ENCODE results near the gene UPK1A. TPM values are rescaled to one million over a fixed set of nuclear protein-coding genes. Genes with fewer than 3 reads are reported as not detected.
A peak's percentile ranks its signal among the peaks of the same experiment; 100 is the strongest.
"Not testable (repeated sequence)": the region's sequence is repeated elsewhere in the genome, so short reads cannot be mapped to it uniquely, and the experiment has no call there.

The UPK1A gene
- total RNA-seq, 1 donor from 2014 or later, result not detected

DNA sequence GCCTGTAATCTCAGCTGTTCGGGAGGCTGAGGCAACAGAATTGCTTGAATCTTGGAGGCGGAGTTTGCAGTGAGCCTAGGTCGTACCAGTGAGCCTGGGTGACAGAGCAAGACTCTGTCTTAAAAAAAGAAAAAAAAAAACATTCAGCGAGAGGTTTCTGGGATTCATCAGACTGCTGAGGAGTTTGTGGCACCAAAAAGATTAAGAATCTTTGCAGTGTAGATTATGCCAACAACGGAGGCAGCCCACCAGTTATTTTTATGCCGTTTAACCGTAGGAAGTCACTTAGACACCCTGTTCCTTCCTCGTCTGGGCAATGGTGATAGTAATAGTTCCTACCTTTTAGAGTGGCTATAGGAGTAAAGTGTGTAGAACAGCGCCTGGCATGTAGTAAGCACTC, 15.7 kb upstream of the UPK1A start:
- H3K36me3 Mint-ChIP-seq (ENCODE audit: low read depth, unreplicated experiment), result peaks cover 10% of the 10 kb centered on the region
- H3K27ac Mint-ChIP-seq (ENCODE audit: unreplicated experiment), result peak overlapping the region; percentile 48
- no peaks in the 10 kb centered on the region for H3K9me3 Mint-ChIP-seq (ENCODE audit: unreplicated experiment)
- peaks cover 11% of the 10 kb centered on the region for H3K27me3 Mint-ChIP-seq (ENCODE audit: unreplicated experiment)
- H3K4me1 Mint-ChIP-seq (ENCODE audit: unreplicated experiment), result peaks cover 16% of the 10 kb centered on the region
- peak overlapping the region; percentile 59 for H3K4me3 Mint-ChIP-seq (ENCODE audit: unreplicated experiment)
- no peak for DNase-seq (ENCODE audit: low spot score)
- TF ChIP-seq, protein P1, sequence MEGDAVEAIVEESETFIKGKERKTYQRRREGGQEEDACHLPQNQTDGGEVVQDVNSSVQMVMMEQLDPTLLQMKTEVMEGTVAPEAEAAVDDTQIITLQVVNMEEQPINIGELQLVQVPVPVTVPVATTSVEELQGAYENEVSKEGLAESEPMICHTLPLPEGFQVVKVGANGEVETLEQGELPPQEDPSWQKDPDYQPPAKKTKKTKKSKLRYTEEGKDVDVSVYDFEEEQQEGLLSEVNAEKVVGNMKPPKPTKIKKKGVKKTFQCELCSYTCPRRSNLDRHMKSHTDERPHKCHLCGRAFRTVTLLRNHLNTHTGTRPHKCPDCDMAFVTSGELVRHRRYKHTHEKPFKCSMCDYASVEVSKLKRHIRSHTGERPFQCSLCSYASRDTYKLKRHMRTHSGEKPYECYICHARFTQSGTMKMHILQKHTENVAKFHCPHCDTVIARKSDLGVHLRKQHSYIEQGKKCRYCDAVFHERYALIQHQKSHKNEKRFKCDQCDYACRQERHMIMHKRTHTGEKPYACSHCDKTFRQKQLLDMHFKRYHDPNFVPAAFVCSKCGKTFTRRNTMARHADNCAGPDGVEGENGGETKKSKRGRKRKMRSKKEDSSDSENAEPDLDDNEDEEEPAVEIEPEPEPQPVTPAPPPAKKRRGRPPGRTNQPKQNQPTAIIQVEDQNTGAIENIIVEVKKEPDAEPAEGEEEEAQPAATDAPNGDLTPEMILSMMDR (IDR thresholded peaks at IDR 0.05; ENCODE audit: unreplicated experiment), result no peak

DNA sequence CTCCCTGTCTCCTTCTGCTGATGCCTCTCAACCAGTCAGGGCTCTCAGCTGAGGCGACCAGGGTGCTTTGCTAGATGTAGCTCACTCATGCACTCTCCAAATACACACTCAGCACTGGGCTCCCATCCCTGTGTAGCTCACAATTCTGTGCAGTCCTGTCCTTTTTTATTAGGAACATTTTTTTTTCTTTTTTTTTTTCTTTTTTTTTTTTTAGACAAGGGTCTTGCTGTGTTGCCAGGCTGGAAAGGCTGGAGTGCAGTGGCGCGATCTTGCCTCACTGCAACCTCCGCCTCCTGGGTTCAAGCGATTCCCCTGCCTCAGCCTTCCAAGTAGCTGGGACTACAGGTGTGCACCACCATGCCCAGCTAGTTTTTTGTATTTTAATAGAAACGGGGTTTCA, 11.5 kb upstream of the UPK1A start:
- H3K4me1 Mint-ChIP-seq (ENCODE audit: unreplicated experiment); H3K9me3 Mint-ChIP-seq (ENCODE audit: unreplicated experiment); DNase-seq (ENCODE audit: low spot score); H3K4me3 Mint-ChIP-seq (ENCODE audit: unreplicated experiment); H3K27ac Mint-ChIP-seq (ENCODE audit: unreplicated experiment); H3K27me3 Mint-ChIP-seq (ENCODE audit: unreplicated experiment): not testable (repeated sequence)
- peaks cover 29% of the 10 kb centered on the region for H3K36me3 Mint-ChIP-seq (ENCODE audit: low read depth, unreplicated experiment)

DNA sequence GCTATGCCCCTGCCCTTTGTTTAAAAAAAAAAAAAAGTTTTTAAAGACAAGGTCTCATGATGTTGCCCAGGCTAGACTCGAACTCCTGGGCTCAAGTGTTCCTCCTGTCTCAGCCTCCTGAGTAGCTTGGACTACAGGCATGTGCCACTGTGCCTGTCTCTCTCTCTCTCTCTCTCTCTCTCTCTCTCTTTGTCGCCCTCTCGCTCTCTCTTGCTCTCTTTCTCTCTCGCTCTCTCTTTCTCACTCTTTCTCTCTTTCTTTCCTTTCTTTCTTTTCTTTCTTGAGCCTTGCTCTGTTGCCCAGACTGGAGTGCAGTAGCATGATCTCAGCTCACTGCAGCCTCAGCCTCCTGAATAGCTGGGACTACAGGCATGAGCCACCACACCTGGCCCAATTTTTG, 10.7 kb upstream of the UPK1A start:
- Mint-ChIP-seq H3K36me3 (ENCODE audit: low read depth, unreplicated experiment) (peaks cover 31% of the 10 kb centered on the region), H3K27me3 (ENCODE audit: unreplicated experiment) (peaks cover 4% of the 10 kb centered on the region), H3K4me3 (ENCODE audit: unreplicated experiment) (peak overlapping the region; percentile 53), H3K27ac (ENCODE audit: unreplicated experiment) (no peak overlapping the region), H3K9me3 (ENCODE audit: unreplicated experiment) (no peaks in the 10 kb centered on the region), H3K4me1 (ENCODE audit: unreplicated experiment) (peaks cover 7% of the 10 kb centered on the region)
- TF ChIP-seq, protein P1 (IDR thresholded peaks at IDR 0.05; ENCODE audit: unreplicated experiment), result no peak
- DNase-seq (ENCODE audit: low spot score), result no peak

DNA sequence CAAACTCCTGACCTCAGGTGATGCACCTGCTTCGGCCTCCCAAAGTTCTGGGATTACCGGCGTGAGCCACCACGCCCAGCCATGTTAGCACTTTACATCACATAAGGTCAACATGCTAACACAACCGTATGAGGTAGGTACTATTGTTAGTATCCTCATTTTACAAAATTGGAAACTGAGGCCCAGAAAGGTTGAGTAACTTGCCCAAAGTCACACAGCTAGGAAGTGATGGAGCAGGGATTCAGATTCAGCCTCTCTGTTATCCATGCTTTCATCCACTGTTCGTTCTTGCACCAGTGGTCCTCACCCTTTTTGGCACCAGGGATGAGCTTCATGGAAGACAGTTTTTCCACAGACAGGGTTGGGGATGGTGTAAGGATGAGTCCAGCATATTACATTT, 9.6 kb upstream of the UPK1A start:
- TF ChIP-seq, protein P1 (IDR thresholded peaks at IDR 0.05; ENCODE audit: unreplicated experiment), result no peak
- Mint-ChIP-seq H3K27me3 (ENCODE audit: unreplicated experiment) (peaks cover 2% of the 10 kb centered on the region), H3K9me3 (ENCODE audit: unreplicated experiment) (no peaks in the 10 kb centered on the region), H3K4me3 (ENCODE audit: unreplicated experiment) (no peak overlapping the region), H3K4me1 (ENCODE audit: unreplicated experiment) (no peaks in the 10 kb centered on the region), H3K27ac (ENCODE audit: unreplicated experiment) (no peak overlapping the region), H3K36me3 (ENCODE audit: low read depth, unreplicated experiment) (peaks cover 29% of the 10 kb centered on the region)
- DNase-seq (ENCODE audit: low spot score), result no peak

DNA sequence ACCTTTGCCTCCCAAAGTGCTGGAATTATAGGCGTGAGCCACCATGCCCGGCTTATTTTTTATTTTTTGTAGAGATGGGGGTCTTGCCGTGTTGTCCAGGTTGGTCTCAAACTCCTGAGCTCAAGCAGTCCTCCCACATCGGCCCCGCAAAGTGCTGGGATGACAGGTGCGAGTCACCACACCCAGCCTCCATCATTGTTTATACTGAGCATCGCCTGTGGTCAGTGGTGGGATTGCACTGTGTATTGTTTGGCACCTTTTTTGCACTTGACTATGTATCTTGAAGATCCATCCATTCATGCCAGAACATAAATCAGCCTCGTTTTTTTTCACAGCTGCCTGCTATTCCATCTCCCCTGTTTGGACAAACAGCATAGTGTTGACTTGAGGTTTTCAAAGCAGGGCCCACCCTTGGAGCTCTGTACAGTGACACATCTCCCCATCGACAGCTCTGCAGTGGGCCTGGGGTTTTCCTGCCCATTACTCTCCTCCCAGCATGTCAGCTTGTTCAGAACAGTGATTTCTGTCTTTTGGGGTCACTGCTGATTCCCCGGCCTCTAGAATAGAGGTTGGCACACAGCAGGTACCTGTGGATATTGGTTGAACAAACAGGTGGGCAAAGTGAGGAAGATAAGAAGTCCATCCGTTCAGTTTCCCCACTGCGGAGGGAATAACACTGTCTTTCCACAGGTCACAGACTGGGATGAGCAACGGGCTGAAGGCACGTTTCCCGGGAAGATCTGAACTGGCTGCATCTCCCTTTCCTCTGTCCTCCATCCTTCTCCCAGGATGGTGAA, 8.2 kb upstream of the UPK1A start:
- no peaks in the 10 kb centered on the region for H3K4me1 Mint-ChIP-seq (ENCODE audit: unreplicated experiment)
- peaks cover 2% of the 10 kb centered on the region for H3K27me3 Mint-ChIP-seq (ENCODE audit: unreplicated experiment)
- no peaks in the 10 kb centered on the region for H3K9me3 Mint-ChIP-seq (ENCODE audit: unreplicated experiment)
- DNase-seq (ENCODE audit: low spot score), result no peak
- no peak overlapping the region for H3K27ac Mint-ChIP-seq (ENCODE audit: unreplicated experiment)
- H3K36me3 Mint-ChIP-seq (ENCODE audit: low read depth, unreplicated experiment), result peaks cover 27% of the 10 kb centered on the region
- peak overlapping the region; percentile 1 for H3K4me3 Mint-ChIP-seq (ENCODE audit: unreplicated experiment)
- TF ChIP-seq, protein P1 (IDR thresholded peaks at IDR 0.05; ENCODE audit: unreplicated experiment), result peak; percentile 58

Data from endothelial cell (in vitro differentiated cells).